Tibial nerve (tissue), 4 donors: ENCODE measurements around the gene YY1. TPM values are rescaled to one million over a fixed set of nuclear protein-coding genes. Genes with fewer than 3 reads are reported as not detected.
"Not testable (repeated sequence)": the region's sequence is repeated elsewhere in the genome, so short reads cannot be mapped to it uniquely, and the experiment has no call there.

ENCODE experiments used
- DNase-seq, 2 donors: peaks; one replicate each; pipeline ENCODE4 v3.0.0-alpha.2; 2019; ENCODE audit warnings: low spot score in 2 of 2
- H3K27ac ChIP-seq, 4 donors: fragments of 200-600 bp; sonication (generic) in 3 of 4; one replicate each; pipeline ENCODE4 v1.5.1; 2017 to 2019; ENCODE audit warnings: mild to moderate bottlenecking in 1 of 4
- H3K27me3 ChIP-seq, 2 donors: fragments of 200-600 bp; sonication (generic) in 1 of 2; one replicate each; pipeline versions ENCODE4 v1.5.1 to v1.6.0; 2017 to 2019
- H3K36me3 ChIP-seq, 3 donors: fragments of 200-600 bp; sonication (generic); one replicate each; pipeline ENCODE4 v1.5.1; 2018 to 2019
- H3K4me1 ChIP-seq, 4 donors: fragments of 200-600 bp; sonication (generic) in 3 of 4; one replicate each; pipeline ENCODE4 v1.5.1; 2017 to 2019
- H3K4me3 ChIP-seq, 4 donors: fragments of 200-600 bp; sonication (generic) in 3 of 4; one replicate each; pipeline ENCODE4 v1.5.1; 2017 to 2019; ENCODE audit warnings: mild to moderate bottlenecking in 1 of 4, moderate library complexity in 1 of 4
- H3K9me3 ChIP-seq, 4 donors: fragments of 200-600 bp; sonication (generic) in 3 of 4; one replicate each; pipeline ENCODE4 v1.5.1; 2017 to 2019
- CTCF ChIP-seq, 5 experiments: fragments of 200-600 bp in 3 of 5; fragments of 450-650 bp in 2 of 5; sonication (generic) in 3 of 5; IDR thresholded peaks; one replicate each; pipeline ENCODE4 v1.5.1; 2016 to 2019; ENCODE audit warnings: antibody characterized with exemption in 5 of 5, mild to moderate bottlenecking in 3 of 5, moderate library complexity in 2 of 5
- EP300 ChIP-seq, 2 donors: sonication (generic); formaldehyde crosslinking; IDR thresholded peaks; one replicate each; pipeline ENCODE4 v1.6.1; 2017; ENCODE audit warnings: antibody characterized with exemption in 2 of 2, mild to moderate bottlenecking in 1 of 2
- POLR2A ChIP-seq, 2 donors: fragments of 450-650 bp; IDR thresholded peaks; one replicate each; pipeline ENCODE4 v1.6.1; 2017; ENCODE audit warnings: antibody characterized with exemption in 2 of 2, mild to moderate bottlenecking in 2 of 2, moderate library complexity in 2 of 2
- WGBS, 2 donors: methylation state at CpG; one replicate each; pipeline ENCODE4 v1.1.5; 2018; 5-methylcytosine and 5-hydroxymethylcytosine counted together
- total RNA-seq, 4 donors: library from RNA; depleted of rRNA; stranded (reverse); fragments of >200 nt; gene quantifications; one replicate each; pipeline ENCODE4 v1.1.0, GENCODE V29; 2016

YY1 gene
- total RNA-seq, 4 donors from 2014 or later = 55.9 to 60.3 (median 58.7) TPM

- Histone ChIP-seq H3K9me3 (no peaks in the 10 kb centered on the region), H3K4me1 (peaks cover 0 to 28% (median 20%) of the 10 kb centered on the region in 4 donors), H3K36me3 (no peaks in the 10 kb centered on the region), H3K27ac (no peak overlapping the region), H3K4me3 (no peak overlapping the region), H3K27me3 (no peaks in the 10 kb centered on the region)
- DNase-seq = no peak
- TF ChIP-seq EP300 (IDR thresholded peaks at IDR 0.05) (no peak), POLR2A (IDR thresholded peaks at IDR 0.05) (no peak), CTCF (IDR thresholded peaks at IDR 0.05) (no peak)
- 88 to 96% methylated on average over 4 of the region's 4 CpGs for WGBS, 2 donors
Measured at GRCh38 chr14:100225169-100225568, 13.8 kb upstream of the YY1 start.

- 73 to 80% methylated on average over 5 of the region's 5 CpGs for whole genome bisulfite sequencing, 2 donors
Measured at GRCh38 chr14:100230361-100230760, 8.6 kb upstream of the YY1 start.

GRCh38 chr14:100234511-100234910 is 4.4 kb upstream of the YY1 start:
- H3K36me3 ChIP-seq = no peaks in the 10 kb centered on the region
- H3K4me1 ChIP-seq = peaks cover 0 to 34% (median 15%) of the 10 kb centered on the region in 4 donors
- no peak overlapping the region for H3K27ac ChIP-seq
- DNase-seq = no peak
- H3K27me3 ChIP-seq = no peaks in the 10 kb centered on the region
- TF ChIP-seq CTCF (IDR thresholded peaks at IDR 0.05) = no peak
- no peak for TF ChIP-seq POLR2A (IDR thresholded peaks at IDR 0.05)
- no peak for TF ChIP-seq EP300 (IDR thresholded peaks at IDR 0.05)
- no peak overlapping the region for H3K4me3 ChIP-seq
- 81 to 84% methylated on average over 4 of the region's 4 CpGs for WGBS, 2 donors
- no peaks in the 10 kb centered on the region for H3K9me3 ChIP-seq

More at GRCh38 chr14:100230361-100230760, 8.6 kb upstream of the YY1 start:
- Histone ChIP-seq H3K4me1 (peaks cover 0 to 10% (median 0%) of the 10 kb centered on the region in 4 donors), H3K27ac (no peak overlapping the region), H3K9me3 (no peaks in the 10 kb centered on the region), H3K36me3 (no peaks in the 10 kb centered on the region), H3K4me3 (no peak overlapping the region), H3K27me3 (no peaks in the 10 kb centered on the region)
- DNase-seq = no peak
- no peak for TF ChIP-seq POLR2A (IDR thresholded peaks at IDR 0.05)
- TF ChIP-seq CTCF (IDR thresholded peaks at IDR 0.05) = no peak
- no peak for TF ChIP-seq EP300 (IDR thresholded peaks at IDR 0.05)

- H3K9me3 ChIP-seq, H3K27ac ChIP-seq, DNase-seq, H3K27me3 ChIP-seq, H3K36me3 ChIP-seq: not testable (repeated sequence)
- H3K4me3 ChIP-seq = peak overlapping the region in 1 of 4 donors; percentile 100
- H3K4me1 ChIP-seq = peaks cover 0 to 39% (median 20%) of the 10 kb centered on the region in 4 donors
- WGBS, 2 donors = 82 to 86% methylated on average over 12 of the region's 12 CpGs
Measured at GRCh38 chr14:100236271-100236818, 2.6 kb upstream of the YY1 start.

GRCh38 chr14:100236881-100237280 is 2.1 kb upstream of the YY1 start:
- Histone ChIP-seq H3K4me3 (peak overlapping the region in 3 of 4 donors; percentile 9 to 100 (median 97)), H3K4me1 (peaks cover 0 to 45% (median 25%) of the 10 kb centered on the region in 4 donors), H3K27me3 (no peaks in the 10 kb centered on the region), H3K9me3 (no peaks in the 10 kb centered on the region), H3K27ac (peak overlapping the region in 2 of 4 donors; percentile 96 to 100), H3K36me3 (no peaks in the 10 kb centered on the region)
- no peak for DNase-seq
- TF ChIP-seq POLR2A (IDR thresholded peaks at IDR 0.05) = no peak
- no peak for TF ChIP-seq CTCF (IDR thresholded peaks at IDR 0.05)
- no peak for TF ChIP-seq EP300 (IDR thresholded peaks at IDR 0.05)
